HG03196 (cell line): Measurements from ENCODE around the gene GRM8.

Source experiments
- ATAC-seq: cut with Tn5 transposase; IDR thresholded peaks from one replicate; pipeline ENCODE4 v1.9.1; 2021; ENCODE audit not compliant: unreplicated experiment

The GRM8 gene

DNA sequence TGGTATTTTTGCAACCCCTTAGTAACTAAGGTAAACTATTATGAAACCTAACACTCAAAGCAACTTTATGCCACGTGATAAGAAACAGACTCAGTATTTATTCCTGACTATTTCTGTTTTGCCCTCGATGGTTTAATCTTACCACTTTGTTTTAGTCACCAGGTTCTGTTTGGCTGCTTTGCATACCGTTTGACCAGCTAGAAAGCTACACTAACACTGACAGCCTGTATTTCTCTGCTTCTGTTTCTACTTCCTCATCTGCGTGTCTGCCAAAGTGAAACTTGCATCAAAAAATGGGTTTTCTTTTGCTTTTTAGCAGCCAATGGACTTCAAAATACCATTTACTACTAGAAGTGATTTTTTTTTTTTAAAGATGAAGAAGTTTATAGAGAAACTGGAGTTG, 802.5 kb downstream of the GRM8 start:
- peak; percentile 93 for ATAC-seq

DNA sequence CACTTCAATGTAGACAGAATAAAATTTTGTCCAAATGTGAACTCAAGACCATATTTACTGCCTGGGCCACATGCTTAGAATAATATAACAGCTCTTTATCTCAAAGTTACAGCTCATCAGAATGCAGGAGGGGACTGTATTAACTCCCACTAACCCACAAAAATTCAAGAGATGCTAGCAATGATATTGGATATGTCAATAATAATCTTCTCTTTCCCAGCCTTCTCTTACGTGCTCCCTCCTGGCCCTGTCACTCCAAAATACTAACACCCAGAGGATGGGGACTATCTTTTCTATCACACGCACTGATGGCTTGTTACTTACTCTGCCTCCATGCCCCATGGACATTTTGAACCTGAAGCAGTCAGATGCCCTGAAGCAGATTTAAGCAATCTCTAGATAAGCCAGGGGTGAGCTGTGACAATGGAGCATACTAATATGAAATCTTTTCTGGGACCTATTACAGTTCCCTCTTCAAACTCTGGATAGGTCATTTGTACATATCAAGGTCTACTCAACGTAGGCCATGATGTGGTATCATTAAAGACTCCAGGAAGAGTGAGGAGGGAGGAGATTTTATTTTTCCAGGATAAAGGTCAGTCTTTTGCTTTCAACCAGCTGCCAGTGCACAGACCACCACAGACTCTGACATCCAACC, 803.0 kb downstream of the GRM8 start:
- ATAC-seq, result peak; percentile 14

DNA sequence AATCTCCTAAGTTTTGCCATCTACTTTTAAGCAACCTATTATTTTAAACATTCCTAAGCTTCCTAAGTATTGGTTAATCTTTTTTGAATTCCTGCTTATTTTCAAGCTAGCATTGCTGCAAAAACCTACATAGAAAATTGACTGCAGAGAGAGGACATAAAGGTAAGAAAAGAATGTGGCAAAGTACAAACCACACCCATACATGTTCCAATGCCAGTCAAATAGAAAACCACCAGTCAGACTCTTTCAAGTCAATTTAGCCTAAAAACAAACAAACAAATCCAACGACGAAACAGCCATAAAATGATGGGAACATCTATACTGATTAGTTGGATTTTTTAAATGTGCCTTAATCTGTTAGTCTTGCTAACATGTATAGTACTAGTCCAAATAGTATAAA, 804.8 kb downstream of the GRM8 start:
- ATAC-seq, result no peak

- no peak for ATAC-seq
Measured at GRCh38 chr7:126445991-126446390, 806.8 kb downstream of the GRM8 start.

DNA sequence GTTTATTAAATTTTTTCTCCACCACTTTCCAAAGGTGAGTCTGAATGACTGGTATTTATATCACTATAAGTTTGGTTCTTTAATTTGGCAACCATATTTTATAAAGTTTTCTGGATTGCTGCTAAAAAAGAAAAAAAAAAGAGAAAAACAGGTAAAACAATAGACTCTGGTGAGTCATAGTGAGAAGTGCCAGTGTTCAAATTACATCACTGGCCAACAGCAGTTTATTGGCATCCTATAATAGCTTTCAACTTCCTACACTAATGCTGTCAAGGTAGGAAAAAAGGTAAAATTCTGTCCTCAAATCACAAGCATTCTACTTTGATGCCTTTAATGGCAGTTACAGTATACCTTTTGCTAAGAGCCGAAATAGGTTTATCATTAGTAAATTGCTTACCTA, 808.8 kb downstream of the GRM8 start:
- ATAC-seq, result no peak

DNA sequence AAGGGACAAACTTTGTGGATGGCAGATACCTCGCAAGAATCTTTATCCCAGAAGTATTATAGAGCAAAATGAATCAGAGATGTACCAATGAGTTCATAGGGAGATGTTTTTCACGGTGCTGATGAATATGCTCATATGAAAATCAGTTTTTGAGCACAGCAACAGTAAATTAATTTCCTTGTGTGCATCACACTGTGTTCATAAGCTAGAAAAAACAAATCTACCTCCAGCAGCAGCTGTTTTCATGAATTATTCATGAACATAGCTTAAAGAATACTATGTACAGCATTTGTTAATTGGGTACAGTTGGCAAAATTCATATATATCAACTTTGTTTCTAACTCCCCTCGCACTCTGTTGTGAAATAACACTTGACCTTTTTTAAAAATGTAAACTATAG, 809.8 kb downstream of the GRM8 start:
- ATAC-seq, result no peak

- no peak for ATAC-seq
Measured at GRCh38 chr7:126441745-126442144, 811.0 kb downstream of the GRM8 start.

- ATAC-seq, result no peak
Measured at GRCh38 chr7:126440542-126440941, 812.2 kb downstream of the GRM8 start.

DNA sequence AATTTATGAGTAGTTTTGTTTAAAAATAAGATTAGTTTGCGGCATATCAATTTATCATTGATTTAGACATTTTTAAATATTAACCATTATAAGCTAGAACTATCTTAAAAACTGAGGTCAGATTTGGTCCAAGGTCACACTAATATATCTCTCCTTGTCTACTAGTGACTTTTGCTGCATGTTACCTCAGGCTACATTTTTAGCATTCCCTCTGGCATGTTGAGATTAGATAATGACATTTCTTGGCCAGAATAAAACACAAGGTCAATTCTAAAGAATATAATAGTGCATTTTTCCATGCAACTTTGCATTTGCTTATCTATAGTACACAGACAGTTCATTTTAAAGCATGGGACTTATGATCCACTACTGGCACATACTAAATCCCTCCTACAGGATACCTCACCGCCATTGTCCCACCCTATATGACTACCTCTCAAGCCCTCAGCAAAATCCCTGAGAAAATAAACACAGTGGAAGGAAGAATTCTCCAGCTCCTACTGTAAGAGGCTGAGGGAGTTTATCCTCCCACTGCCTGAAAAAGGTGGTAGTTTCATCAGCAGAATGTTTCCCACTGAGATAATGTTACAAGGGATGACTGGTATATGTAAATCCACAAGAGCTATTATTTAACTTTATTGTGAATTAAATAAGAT, 816.4 kb downstream of the GRM8 start:
- ATAC-seq, result no peak

DNA sequence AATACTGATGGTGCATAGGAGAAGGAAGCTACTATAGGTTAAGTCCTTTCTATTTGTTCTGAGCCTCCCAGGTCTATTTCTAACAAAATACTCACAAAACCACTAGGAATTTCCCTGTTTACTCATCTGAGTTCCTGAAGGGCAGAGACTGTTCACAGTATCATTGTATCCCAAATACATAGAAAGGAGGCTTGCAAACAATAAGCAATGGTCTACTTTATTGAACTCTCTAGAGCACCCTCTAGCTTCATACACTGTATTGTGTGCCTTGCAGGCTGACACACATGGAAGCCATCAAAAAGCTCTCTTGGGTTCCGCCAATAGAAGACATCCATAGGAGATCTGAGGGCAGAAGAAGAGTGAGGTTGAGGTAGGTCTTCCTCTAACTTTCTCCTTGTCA, 826.1 kb downstream of the GRM8 start:
- no peak for ATAC-seq

- ATAC-seq, result no peak
Measured at GRCh38 chr7:126424985-126425384, 827.8 kb downstream of the GRM8 start.

DNA sequence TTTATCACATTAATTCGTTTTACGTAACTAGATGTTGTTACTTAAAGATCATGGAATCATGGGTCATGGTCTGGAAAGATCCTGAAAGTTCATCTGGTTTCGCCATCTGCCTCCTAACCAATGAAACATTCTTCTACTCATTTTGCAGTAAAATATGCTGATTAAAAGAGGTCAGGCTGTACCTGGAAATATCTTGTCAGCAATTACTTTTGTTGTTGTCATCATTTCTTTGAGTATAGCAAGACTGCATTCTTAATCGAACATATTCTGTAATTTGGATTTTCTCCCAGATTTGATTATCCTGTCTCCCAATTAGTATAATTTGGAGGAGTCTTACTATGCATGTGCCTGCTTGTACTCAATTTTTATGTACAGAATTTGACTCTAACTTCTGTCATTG, 833.7 kb downstream of the GRM8 start:
- no peak for ATAC-seq

DNA sequence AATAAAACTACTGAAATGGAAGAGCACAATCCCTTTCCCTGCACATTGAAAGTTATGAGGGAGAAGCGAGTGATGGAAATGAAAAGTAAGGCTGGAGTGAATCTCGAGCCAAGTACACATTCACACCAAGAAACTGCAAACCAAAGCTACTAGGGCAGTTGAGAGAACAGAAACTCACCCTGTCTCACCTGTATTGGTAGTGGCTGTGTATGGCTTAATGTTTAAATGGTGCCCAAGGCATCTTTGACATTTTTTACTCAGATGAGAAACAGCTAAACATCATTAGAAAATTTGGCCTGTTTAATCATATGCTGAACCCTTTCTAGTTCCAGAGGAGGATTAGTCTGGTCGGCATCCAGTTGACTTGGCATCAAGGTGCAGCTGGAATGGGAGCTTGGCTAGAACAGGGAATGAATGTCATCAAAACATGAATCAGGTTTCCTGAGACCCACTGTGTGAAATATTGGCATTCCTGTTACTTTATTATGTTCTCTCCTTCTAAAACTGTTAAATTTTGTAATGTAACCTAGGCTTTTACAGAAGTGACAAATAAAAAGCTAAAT, 840.8 kb downstream of the GRM8 start:
- peak; percentile 61 for ATAC-seq

- peak; percentile 60 for ATAC-seq
Measured at GRCh38 chr7:126411032-126411820, 841.5 kb downstream of the GRM8 start.

- ATAC-seq, result no peak
Measured at GRCh38 chr7:126403040-126403439, 849.7 kb downstream of the GRM8 start.

DNA sequence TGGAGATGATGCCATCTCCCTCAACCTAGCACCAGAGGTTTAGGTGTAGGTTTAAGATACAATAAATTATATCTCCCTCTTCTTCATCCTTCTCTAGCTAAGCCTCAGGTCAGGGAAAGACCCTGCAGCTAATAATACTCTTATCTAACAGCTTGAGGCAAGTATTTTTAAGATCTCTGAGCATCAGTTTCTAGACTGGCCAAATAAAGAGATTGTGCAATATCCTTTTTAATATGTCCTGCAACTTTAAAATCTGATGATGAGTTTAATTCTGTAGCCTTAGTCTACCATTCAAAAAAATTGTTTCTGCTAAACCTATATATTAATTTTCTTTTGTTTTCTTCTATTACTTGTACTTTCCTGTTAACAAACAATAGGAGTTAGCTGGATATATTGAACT, 850.8 kb downstream of the GRM8 start:
- ATAC-seq, result no peak

DNA sequence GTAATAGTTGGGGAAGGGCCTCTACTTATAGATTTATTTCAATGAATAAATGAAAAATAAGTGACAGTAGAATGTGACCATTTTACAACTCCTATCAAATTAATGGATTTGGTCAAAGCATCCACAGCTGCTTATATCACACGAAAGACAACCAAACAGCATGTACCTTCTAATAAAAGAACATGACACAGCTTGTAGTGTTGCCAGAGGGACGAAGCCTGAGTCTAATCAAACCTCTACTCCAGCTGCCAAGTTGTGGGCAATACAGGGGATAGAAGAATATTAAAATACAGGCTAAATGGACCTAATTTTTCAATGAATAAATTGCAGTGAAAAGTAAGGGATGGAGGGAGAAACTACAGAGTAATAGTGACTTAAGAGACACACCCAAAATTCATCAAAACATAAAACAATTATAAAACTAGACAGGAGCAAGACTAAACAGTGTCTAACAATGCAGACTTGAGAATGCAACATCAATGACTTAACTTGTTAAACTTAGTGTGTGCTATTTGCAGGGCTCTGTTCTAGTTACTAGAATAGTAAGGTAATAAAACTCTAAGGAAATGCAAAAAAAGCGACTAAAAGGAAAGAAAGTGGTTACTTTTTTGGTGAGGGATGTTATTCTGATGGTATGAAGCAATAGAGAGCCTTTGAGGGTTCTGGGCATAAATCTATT, 853.8 kb downstream of the GRM8 start:
- ATAC-seq, result no peak

DNA sequence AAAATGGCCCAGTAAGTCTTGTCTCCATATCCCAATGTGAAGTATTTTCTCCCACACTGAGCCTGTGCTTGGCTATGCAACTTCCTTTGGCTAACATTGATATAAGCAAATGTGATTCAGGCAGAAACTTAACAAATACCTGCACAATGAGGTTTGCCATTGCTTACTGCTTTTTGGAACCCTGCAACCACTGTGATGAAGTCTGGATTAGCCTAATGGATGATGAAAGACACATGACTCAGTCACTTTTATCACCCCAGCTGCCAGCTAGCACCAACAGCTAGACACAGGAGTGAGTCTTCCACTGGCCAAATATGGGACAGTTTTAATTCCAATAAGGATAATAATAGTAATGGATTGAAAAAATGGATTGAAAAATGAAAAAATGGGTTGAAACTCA, 854.5 kb downstream of the GRM8 start:
- ATAC-seq, result no peak

GRCh38 chr7:126394406-126394805, 858.3 kb downstream of the GRM8 start:
- ATAC-seq, result no peak
